Sigmoid colon (tissue), 4 donors: ENCODE measurements around the gene ANTXR1.

Source experiments
- CTCF ChIP-seq, 4 experiments: fragments of 450-650 bp in 3 of 4; fragments of 200-600 bp in 1 of 4; IDR thresholded peaks; one replicate each; pipeline ENCODE4 v1.5.1; 2016 to 2019; ENCODE audit warnings: antibody characterized with exemption in 4 of 4, mild to moderate bottlenecking in 3 of 4, moderate library complexity in 2 of 4
- POLR2A ChIP-seq, 2 donors: fragments of 450-650 bp; IDR thresholded peaks; one replicate each; pipeline ENCODE4 v1.6.1; 2016; ENCODE audit warnings: antibody characterized with exemption in 2 of 2, mild to moderate bottlenecking in 2 of 2, moderate library complexity in 2 of 2
- POLR2AphosphoS5 ChIP-seq, 4 donors: sonication (generic); formaldehyde crosslinking; IDR thresholded peaks; one replicate each; pipeline ENCODE4 v1.6.1; 2017; ENCODE audit warnings: antibody characterized with exemption in 4 of 4

GRCh38 chr2:69132960-69133590 lies 120.1 kb downstream of the ANTXR1 start:
- TF ChIP-seq CTCF (IDR thresholded peaks at IDR 0.05) (no peak), POLR2A (IDR thresholded peaks at IDR 0.05) (no peak), POLR2AphosphoS5 (IDR thresholded peaks at IDR 0.05) (no peak)
